Effector memory CD4-positive, alpha-beta T cell (primary cell): ENCODE data around the gene CPD.

Source experiments
- DNase-seq, 3 donors: peaks; one replicate each; pipeline ENCODE4 v3.0.0-alpha.2; 2020
- H3K27ac ChIP-seq: 2 replicates; pipeline ENCODE4 v1.7.0; 2013; ENCODE audit warnings: mild to moderate bottlenecking, low read length, moderate library complexity; ENCODE audit not compliant: insufficient read depth, poor library complexity, severe bottlenecking
- H3K27me3 ChIP-seq: replicated peaks from 2 replicates; pipeline ENCODE4 v1.7.0; 2013; ENCODE audit warnings: mild to moderate bottlenecking, low read length; ENCODE audit not compliant: insufficient read depth, control insufficient read depth, poor library complexity, severe bottlenecking
- H3K36me3 ChIP-seq: 2 replicates; pipeline ENCODE4 v1.7.0; 2013; ENCODE audit warnings: mild to moderate bottlenecking, low read length, moderate library complexity; ENCODE audit not compliant: control insufficient read depth, insufficient read depth
- H3K4me1 ChIP-seq: 2 replicates; pipeline ENCODE4 v1.7.0; 2013; ENCODE audit warnings: low read length, mild to moderate bottlenecking; ENCODE audit not compliant: control insufficient read depth, insufficient read depth, poor library complexity, severe bottlenecking
- H3K4me3 ChIP-seq: 2 replicates; pipeline ENCODE4 v1.7.0; 2013; ENCODE audit warnings: low read length, low read depth, mild to moderate bottlenecking; ENCODE audit not compliant: insufficient read depth, poor library complexity, severe bottlenecking
- H3K9me3 ChIP-seq: 2 replicates; pipeline ENCODE4 v1.7.0; 2013; ENCODE audit warnings: mild to moderate bottlenecking, low read length, moderate library complexity; ENCODE audit not compliant: control insufficient read depth

CPD gene

GRCh38 chr17:30477774-30478115, 99.0 kb downstream of the CPD start:
- no peaks in the 10 kb centered on the region for H3K9me3 ChIP-seq
- H3K27ac ChIP-seq: peak overlapping the region; percentile 99
- H3K27me3 ChIP-seq: no peaks in the 10 kb centered on the region
- peaks cover 6% of the 10 kb centered on the region for H3K36me3 ChIP-seq
- peaks cover 10% of the 10 kb centered on the region for H3K4me1 ChIP-seq
- H3K4me3 ChIP-seq: peak overlapping the region; percentile 99
- DNase-seq: peak in 2 of 3 donors; percentile 12 to 18

- Histone ChIP-seq H3K27ac (no peak overlapping the region), H3K27me3 (no peaks in the 10 kb centered on the region), H3K36me3 (peaks cover 54% of the 10 kb centered on the region), H3K4me1 (peaks cover 4% of the 10 kb centered on the region), H3K4me3 (no peak overlapping the region), H3K9me3 (no peaks in the 10 kb centered on the region)
- no peak for DNase-seq
Measured at GRCh38 chr17:30482555-30482954, 103.8 kb downstream of the CPD start.

DNA sequence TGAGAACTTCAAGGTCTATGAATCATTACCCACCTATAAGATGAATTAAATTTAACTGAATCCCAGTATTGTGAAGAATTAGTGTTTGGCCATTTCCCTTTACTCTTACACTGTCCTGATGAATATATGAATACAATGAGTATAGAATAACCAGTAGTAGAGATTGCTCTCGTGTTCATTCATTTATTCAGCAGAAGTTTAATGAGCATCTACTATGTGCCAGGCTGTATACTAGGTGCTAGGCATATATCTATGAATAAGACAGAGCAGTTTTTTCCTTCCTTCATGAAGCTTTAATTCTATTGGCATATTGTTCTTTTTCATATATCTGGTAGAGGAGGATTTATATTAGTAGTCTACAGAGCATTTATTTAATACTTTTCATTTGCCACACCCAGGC, 104.4 kb downstream of the CPD start:
- H3K36me3 ChIP-seq: peaks cover 55% of the 10 kb centered on the region
- no peaks in the 10 kb centered on the region for H3K9me3 ChIP-seq
- no peak overlapping the region for H3K27ac ChIP-seq
- no peaks in the 10 kb centered on the region for H3K27me3 ChIP-seq
- DNase-seq: no peak
- no peak overlapping the region for H3K4me3 ChIP-seq
- peaks cover 1% of the 10 kb centered on the region for H3K4me1 ChIP-seq

- Histone ChIP-seq H3K27me3 (no peaks in the 10 kb centered on the region), H3K27ac (no peak overlapping the region), H3K9me3 (no peaks in the 10 kb centered on the region), H3K36me3 (peaks cover 83% of the 10 kb centered on the region), H3K4me3 (no peak overlapping the region), H3K4me1 (no peaks in the 10 kb centered on the region)
- DNase-seq: no peak
Measured at GRCh38 chr17:30493780-30494179, 115.1 kb downstream of the CPD start.

DNA sequence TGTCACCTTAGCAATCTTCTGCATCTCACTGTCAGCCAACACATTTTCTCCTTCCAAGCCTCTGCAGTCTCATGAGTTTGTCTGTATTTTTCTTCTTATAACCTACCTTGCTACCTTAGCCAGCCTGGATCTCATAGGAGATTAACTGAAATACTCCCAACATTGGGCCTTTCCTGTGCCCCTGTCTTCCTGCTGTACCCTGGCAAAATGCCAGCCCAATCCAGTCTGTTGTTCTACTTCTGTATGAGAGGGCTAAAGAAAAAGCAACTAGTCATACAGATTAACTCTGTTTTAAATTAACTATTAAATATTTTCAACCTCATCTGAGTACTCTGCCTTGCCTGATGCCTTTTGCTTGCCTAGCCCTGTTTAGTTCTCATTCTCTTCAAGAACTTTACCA, 116.9 kb downstream of the CPD start:
- DNase-seq: no peak
- Histone ChIP-seq H3K27ac (no peak overlapping the region), H3K27me3 (no peaks in the 10 kb centered on the region), H3K9me3 (no peaks in the 10 kb centered on the region), H3K36me3 (peaks cover 79% of the 10 kb centered on the region), H3K4me1 (no peaks in the 10 kb centered on the region), H3K4me3 (no peak overlapping the region)

- Histone ChIP-seq H3K27ac (no peak overlapping the region), H3K4me1 (no peaks in the 10 kb centered on the region), H3K9me3 (no peaks in the 10 kb centered on the region), H3K27me3 (no peaks in the 10 kb centered on the region), H3K4me3 (no peak overlapping the region), H3K36me3 (peaks cover 29% of the 10 kb centered on the region)
- DNase-seq: no peak
Measured at GRCh38 chr17:30503558-30503957, 124.8 kb downstream of the CPD start.

GRCh38 chr17:30505868-30506417, 127.2 kb downstream of the CPD start:
- Histone ChIP-seq H3K36me3 (peaks cover 19% of the 10 kb centered on the region), H3K4me1 (no peaks in the 10 kb centered on the region), H3K27ac (no peak overlapping the region), H3K4me3 (no peak overlapping the region), H3K27me3 (no peaks in the 10 kb centered on the region), H3K9me3 (no peaks in the 10 kb centered on the region)
- DNase-seq: no peak

GRCh38 chr17:30506481-30506880, 127.8 kb downstream of the CPD start:
- no peaks in the 10 kb centered on the region for H3K9me3 ChIP-seq
- H3K36me3 ChIP-seq: peaks cover 18% of the 10 kb centered on the region
- no peaks in the 10 kb centered on the region for H3K27me3 ChIP-seq
- H3K4me3 ChIP-seq: no peak overlapping the region
- no peak for DNase-seq
- no peak overlapping the region for H3K27ac ChIP-seq
- H3K4me1 ChIP-seq: no peaks in the 10 kb centered on the region

GRCh38 chr17:30513346-30513745, 134.6 kb downstream of the CPD start:
- peaks cover 27% of the 10 kb centered on the region for H3K36me3 ChIP-seq
- DNase-seq: no peak

GRCh38 chr17:30514895-30515596, 136.3 kb downstream of the CPD start:
- no peak for DNase-seq
- H3K27ac ChIP-seq: no peak overlapping the region
- H3K36me3 ChIP-seq: peaks cover 37% of the 10 kb centered on the region
- H3K27me3 ChIP-seq: no peaks in the 10 kb centered on the region
- H3K4me1 ChIP-seq: no peaks in the 10 kb centered on the region
- H3K4me3 ChIP-seq: no peak overlapping the region
- H3K9me3 ChIP-seq: no peaks in the 10 kb centered on the region

More at GRCh38 chr17:30513346-30513745, 134.6 kb downstream of the CPD start:
- no peaks in the 10 kb centered on the region for H3K4me1 ChIP-seq
- H3K27me3 ChIP-seq: no peaks in the 10 kb centered on the region
- no peak overlapping the region for H3K27ac ChIP-seq
- H3K4me3 ChIP-seq: no peak overlapping the region
- H3K9me3 ChIP-seq: no peaks in the 10 kb centered on the region
